Stimulated activated CD8-positive, alpha-beta memory T cell treated with anti-CD3 and anti-CD28 coated beads, Interleukin-4, amount 100 ng/mL, for 4 hours (primary cell): ENCODE data around the gene S1PR2.

Experiments
- DNase-seq, 2 donors: peaks; one replicate each; pipeline ENCODE4 v3.0.0-alpha.2; 2020; ENCODE audit warnings: low read depth in 2 of 2, low spot score in 1 of 2

The S1PR2 gene

GRCh38 chr19:10230861-10231611 is at the start of gene S1PR2:
Gene S1PR2 (minus strand): TSS chr19:10231331. CDS start chr19:10224905, 6,426 bp downstream.
- DNase-seq, result peak; percentile 40 to 47

- DNase-seq, result no peak
Measured at GRCh38 chr19:10279737-10280442, 48.8 kb upstream of the S1PR2 start.

GRCh38 chr19:10278935-10279334 is 47.8 kb upstream of the S1PR2 start:
- DNase-seq, result no peak

- no peak for DNase-seq
Measured at GRCh38 chr19:10277795-10278589, 46.9 kb upstream of the S1PR2 start.

- DNase-seq, result no peak
Measured at GRCh38 chr19:10274589-10274988, 43.5 kb upstream of the S1PR2 start.

GRCh38 chr19:10271543-10272086 is 40.5 kb upstream of the S1PR2 start:
- DNase-seq, result no peak

GRCh38 chr19:10270616-10271394 is 39.7 kb upstream of the S1PR2 start, which contains the start of gene ICAM1:
Gene ICAM1 (plus strand): TSS chr19:10271120. CDS start chr19:10271160, 40 bp downstream.
- DNase-seq, result peak in 1 of 2 donors; percentile 75

- DNase-seq, result peak in 1 of 2 donors; percentile 68
Measured at GRCh38 chr19:10270180-10270615, 39.1 kb upstream of the S1PR2 start.

- DNase-seq, result peak; percentile 70 to 80
Measured at GRCh38 chr19:10269333-10270179, 38.4 kb upstream of the S1PR2 start.

GRCh38 chr19:10268071-10268470 is 36.9 kb upstream of the S1PR2 start:
- no peak for DNase-seq

- DNase-seq, result no peak
Measured at GRCh38 chr19:10266706-10267105, 35.6 kb upstream of the S1PR2 start.

GRCh38 chr19:10262771-10263170 is 31.6 kb upstream of the S1PR2 start:
- no peak for DNase-seq

- no peak for DNase-seq
Measured at GRCh38 chr19:10260141-10260584, 29.0 kb upstream of the S1PR2 start.

GRCh38 chr19:10259162-10259905 is 28.2 kb upstream of the S1PR2 start:
- DNase-seq, result peak; percentile 81 to 86

GRCh38 chr19:10258080-10258710 is 27.1 kb upstream of the S1PR2 start:
- no peak for DNase-seq

GRCh38 chr19:10256970-10257615 is 26.0 kb upstream of the S1PR2 start:
- no peak for DNase-seq

- DNase-seq, result no peak
Measured at GRCh38 chr19:10256551-10256950, 25.4 kb upstream of the S1PR2 start.

- DNase-seq, result no peak
Measured at GRCh38 chr19:10255358-10255757, 24.2 kb upstream of the S1PR2 start.
